GM21619 (cell line): ENCODE measurements around the gene ARHGAP6.
"Not testable (repeated sequence)": the region's sequence is repeated elsewhere in the genome, so short reads cannot be mapped to it uniquely, and the experiment has no call there.

ENCODE experiments used
- ATAC-seq: cut with Tn5 transposase; IDR thresholded peaks from one replicate; pipeline ENCODE4 v1.9.1; 2021; ENCODE audit not compliant: unreplicated experiment

Gene ARHGAP6

GRCh38 chrX:11363069-11363594 lies 302.6 kb downstream of the ARHGAP6 start:
- ATAC-seq, result peak; percentile 96

- ATAC-seq, result not testable (repeated sequence)
These were observed 304.1 kb downstream of the ARHGAP6 start for GRCh38 chrX:11361666-11362065.

GRCh38 chrX:11355944-11356343 lies 309.8 kb downstream of the ARHGAP6 start:
- not testable (repeated sequence) for ATAC-seq

GRCh38 chrX:11355259-11355909 lies 310.3 kb downstream of the ARHGAP6 start:
- ATAC-seq, result no peak

GRCh38 chrX:11352296-11352741 lies 313.4 kb downstream of the ARHGAP6 start:
- ATAC-seq, result no peak

GRCh38 chrX:11351375-11352295 lies 314.1 kb downstream of the ARHGAP6 start:
- ATAC-seq, result peak; percentile 38

- no peak for ATAC-seq
These were observed 315.9 kb downstream of the ARHGAP6 start for GRCh38 chrX:11349661-11350337.

GRCh38 chrX:11349020-11349419 lies 316.7 kb downstream of the ARHGAP6 start:
- ATAC-seq, result no peak

GRCh38 chrX:11347300-11347699 lies 318.4 kb downstream of the ARHGAP6 start:
- ATAC-seq, result no peak

- ATAC-seq, result no peak
These were observed 319.5 kb downstream of the ARHGAP6 start for GRCh38 chrX:11346121-11346682.

GRCh38 chrX:11342673-11343072 lies 323.0 kb downstream of the ARHGAP6 start:
- ATAC-seq, result no peak

GRCh38 chrX:11341274-11342201 lies 324.2 kb downstream of the ARHGAP6 start:
- ATAC-seq, result peak; percentile 87

- no peak for ATAC-seq
These were observed 328.3 kb downstream of the ARHGAP6 start for GRCh38 chrX:11337292-11338009.

GRCh38 chrX:11336201-11336600 lies 329.5 kb downstream of the ARHGAP6 start:
- ATAC-seq, result no peak

GRCh38 chrX:11334165-11334564 lies 331.6 kb downstream of the ARHGAP6 start:
- ATAC-seq, result no peak

- ATAC-seq, result no peak
These were observed 333.9 kb downstream of the ARHGAP6 start for GRCh38 chrX:11331788-11332187.

- ATAC-seq, result no peak
These were observed 336.7 kb downstream of the ARHGAP6 start for GRCh38 chrX:11329021-11329420.

GRCh38 chrX:11328134-11328533 lies 337.6 kb downstream of the ARHGAP6 start:
- ATAC-seq, result no peak

GRCh38 chrX:11321986-11322385 lies 343.7 kb downstream of the ARHGAP6 start:
- no peak for ATAC-seq
